Mucosa of gallbladder (tissue), 1 donor: ENCODE results near the gene RBBP8NL. TPM values are rescaled to one million over a fixed set of nuclear protein-coding genes. Genes with fewer than 3 reads are reported as not detected.
"Not testable (repeated sequence)": the region's sequence is repeated elsewhere in the genome, so short reads cannot be mapped to it uniquely, and the experiment has no call there.

ENCODE experiments used
- DNase-seq: peaks from one replicate; pipeline ENCODE4 v3.0.0-alpha.2; 2020; ENCODE audit warnings: low spot score
- total RNA-seq: library from RNA; stranded (reverse); gene quantifications from one replicate; pipeline ENCODE4 v1.2.1, GENCODE V29; 2021
- donor health status: DM: no; HTN: no; CAD: no.

RBBP8NL gene
- total RNA-seq, 1 donor from 2014 or later: 6.2 TPM

DNA sequence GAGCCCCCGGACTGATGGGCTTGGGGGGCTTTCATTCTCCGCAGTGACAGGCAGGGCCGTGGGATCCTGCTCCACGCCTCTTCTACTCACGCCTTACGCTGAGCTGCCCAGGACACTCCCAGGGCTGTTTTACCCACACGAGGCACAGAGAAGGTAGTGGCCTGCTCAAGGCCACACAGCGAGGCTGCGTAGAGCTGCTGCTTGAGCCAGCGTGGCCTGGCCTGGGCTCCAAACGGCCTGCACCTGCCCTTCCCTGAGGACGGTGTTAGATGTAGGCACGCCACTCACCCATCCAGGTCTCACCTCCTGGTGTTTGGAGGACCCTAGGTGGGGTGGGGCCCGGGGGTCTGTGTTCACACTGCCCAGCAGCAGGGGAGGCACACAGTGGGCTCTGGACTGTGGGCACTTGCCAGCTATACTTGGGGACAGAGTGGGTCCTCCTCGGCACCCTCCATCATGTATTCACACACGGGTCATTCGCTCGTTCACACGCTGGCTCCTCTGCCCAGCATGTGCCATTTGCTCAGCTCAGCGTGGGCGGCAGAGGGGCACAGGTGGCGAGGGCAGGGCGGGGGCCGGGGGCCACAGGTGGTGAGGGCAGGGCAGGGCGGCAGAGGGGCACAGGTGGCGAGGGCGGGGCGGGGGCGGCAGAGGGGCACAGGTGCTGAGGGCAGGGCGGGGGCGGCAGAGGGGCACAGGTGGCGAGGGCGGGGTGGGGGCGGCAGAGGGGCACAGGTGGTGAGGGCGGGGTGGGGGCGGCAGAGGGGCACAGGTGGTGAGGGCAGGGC, 18.4 kb upstream of the RBBP8NL start:
- no peak for DNase-seq

DNA sequence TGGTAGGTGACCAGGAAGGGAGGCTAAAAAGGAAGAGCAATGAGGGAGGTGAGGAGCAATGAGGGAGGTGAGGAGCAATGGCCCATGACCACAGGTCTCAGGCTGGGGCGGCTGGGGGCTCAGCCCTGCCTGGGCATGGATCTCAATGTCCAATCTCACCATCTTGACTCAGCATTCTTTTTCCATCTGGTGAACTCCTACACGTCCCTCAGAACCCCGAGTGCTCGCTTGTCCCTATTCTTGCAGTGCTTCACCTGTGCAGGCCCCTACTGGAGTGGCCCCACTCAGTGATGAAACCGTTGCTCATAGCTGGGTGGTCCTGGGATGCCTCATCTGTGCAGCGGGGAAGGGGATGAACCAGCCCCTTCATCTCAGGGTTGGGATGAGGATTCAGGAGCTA, 16.9 kb upstream of the RBBP8NL start:
- DNase-seq: no peak

DNA sequence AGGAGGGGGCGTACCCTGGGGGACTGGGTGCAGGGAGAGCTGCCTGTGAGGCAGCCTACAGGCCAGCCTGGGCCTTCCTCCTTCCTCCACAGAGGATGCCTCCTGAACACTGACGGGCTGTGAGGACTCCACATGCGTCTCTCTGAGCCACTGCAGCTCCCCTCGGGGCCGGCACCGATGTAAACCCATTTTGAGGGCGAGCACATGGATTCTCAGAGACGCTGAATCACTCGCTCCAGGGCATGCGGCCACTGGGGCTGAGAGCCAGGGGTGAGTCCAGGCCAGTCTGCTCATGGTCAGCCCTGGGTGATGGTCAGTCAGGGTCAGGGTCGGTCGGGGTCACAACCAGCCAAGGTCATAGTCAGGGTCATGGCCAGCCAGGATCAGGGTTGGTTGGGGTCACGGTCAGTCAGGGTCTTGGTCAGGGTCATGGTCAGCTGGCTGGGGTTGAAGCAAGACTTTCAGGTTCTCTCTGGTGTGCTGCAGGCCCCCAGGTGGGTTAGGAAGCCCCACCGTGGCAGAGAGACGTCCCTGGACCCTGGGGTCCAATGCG, 14.7 kb upstream of the RBBP8NL start:
- no peak for DNase-seq

DNA sequence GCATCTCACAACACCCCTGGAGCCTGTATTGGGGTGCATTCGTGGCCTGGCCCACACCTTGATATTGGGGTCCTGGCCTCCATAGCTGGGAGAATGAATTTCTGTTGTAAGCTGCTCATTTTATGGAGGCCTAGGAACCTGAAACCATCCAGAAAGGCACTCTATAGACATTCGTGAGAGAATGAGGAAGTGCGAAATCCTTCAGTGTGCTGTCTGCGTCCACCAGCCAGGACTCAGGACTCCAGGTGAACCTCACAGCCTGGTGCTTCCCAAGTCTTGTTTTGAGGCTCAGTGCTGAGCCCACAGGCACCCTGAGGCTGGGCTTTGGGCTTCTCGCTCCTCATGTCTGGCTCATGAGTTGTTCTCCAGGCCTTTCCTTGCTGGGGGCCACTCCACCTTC, 11.9 kb upstream of the RBBP8NL start:
- no peak for DNase-seq

DNA sequence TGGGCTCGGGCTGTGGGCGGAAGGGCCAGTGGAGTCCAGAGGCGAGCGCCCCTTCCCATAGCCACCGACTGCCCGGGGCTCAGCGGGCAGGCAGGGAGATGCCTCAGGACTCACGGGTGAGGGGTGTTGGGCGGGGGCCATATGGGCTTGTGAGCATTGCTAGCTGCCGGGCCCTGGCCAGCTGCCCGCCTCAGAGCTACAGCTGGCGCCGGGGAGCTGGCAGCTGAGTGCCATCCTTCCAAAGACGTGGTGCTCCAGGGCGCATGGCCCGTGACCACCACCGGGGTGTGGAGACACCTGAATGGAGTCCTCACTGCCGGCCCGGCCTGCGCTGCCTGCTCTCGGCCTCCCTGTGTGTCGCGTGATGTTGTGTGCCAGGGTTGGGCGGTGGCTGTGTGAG, 10.6 kb upstream of the RBBP8NL start:
- DNase-seq: peak; percentile 29

DNA sequence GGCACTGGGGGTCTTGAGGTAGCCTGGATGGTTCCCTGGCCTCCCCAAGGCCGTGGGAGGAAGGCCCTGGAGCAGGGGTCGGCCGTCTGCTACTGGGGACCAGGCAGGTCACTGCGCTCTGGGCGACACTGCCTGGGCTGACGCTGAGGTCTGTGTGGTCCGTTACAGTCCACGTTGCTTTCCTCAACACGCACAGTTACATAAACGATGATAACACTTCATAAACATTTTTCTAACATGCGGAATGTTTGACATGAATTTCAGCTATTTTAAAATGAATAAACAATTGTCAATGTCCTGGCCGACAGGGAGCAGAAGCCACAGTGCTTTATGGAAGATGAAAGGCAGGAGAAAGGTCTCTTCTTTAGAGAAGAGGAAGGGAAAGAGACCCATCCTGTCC, 10.2 kb upstream of the RBBP8NL start:
- no peak for DNase-seq

DNA sequence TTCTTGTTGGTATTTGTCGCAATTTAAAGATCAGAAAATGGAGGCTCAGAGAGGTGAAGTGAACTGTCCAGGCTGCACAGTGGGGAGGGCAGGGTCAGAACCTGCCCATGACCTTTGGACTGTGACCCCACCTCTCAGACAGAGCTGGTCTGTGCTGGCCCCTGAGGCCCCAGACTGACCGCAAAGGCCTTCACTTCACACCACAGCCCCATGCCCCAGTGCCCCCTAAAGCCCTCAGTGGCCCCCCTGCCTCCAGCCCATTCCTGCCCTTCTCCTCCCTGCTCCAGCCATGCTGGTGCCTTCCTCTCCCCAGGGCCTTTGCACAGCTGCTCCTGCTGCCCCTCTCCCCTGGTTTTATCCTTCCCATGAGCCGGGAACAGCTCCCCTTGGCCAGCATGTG, 9.4 kb upstream of the RBBP8NL start:
- no peak for DNase-seq

DNA sequence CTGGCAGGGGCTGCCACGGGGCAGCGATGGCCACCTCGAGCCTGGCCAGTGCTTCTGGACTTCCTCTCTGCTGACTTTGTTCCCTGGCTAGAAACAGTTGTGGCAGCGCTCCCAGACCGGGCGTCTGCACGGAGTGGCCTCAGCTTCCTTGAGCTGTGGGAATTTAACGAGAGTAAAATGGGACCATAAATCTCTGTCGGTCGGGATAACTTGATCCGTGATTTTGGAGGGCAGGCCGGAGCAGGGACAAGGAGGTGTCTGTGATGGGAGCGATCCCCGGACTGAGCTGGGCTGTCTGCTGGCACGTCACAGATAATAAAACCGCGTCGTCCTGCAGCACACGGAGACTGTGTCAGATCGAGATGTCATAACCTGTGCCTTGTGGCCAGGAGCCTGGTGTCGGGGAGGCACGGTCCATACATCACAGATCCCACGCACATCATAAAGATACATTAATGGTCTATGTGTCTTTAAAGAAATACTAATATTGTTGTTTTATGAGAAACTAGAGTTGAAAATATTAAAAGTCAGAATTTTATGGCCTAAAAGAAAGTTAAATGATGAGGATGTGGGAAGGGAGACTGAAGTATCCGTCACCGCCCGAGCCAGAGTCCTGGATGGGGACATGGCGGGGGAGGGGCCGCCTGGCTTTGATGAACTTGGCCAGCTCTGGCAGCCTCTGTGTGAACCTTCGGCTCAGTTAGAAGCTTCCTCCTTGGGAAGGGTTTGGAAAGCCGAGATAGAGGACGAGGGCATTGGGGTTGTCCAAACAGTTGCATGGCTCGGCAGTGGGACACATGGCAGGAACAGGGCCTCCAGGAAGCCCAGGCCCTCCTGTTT, 6.5 kb upstream of the RBBP8NL start:
- DNase-seq: no peak

DNA sequence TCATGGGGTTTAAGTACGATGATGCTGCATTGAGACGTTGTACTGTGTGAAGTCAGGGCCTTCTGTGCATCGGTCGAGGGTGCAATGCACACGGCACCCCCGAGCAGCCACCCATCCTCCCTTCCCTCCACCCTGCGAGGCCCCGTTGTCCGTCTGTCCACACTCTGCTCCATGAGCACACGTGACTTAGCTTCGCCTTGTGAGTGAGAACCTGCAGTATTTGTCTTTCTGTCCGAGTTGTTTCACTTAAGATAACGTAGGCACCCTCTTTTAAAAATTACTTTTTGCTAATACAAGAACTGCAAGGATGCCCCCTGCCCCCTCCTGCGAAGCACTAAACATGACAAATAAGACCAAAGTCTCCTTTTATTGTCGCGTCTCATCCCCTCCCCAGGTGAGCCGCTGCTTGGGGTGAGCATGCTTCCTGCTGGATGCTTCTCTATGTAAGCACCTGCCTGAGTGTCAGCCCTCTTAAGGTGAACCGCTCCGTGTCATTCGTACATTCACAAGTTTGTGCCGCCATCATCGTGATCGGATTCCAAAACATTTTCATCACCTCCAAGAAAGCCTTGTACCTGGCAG, 3.6 kb upstream of the RBBP8NL start:
- no peak for DNase-seq

DNA sequence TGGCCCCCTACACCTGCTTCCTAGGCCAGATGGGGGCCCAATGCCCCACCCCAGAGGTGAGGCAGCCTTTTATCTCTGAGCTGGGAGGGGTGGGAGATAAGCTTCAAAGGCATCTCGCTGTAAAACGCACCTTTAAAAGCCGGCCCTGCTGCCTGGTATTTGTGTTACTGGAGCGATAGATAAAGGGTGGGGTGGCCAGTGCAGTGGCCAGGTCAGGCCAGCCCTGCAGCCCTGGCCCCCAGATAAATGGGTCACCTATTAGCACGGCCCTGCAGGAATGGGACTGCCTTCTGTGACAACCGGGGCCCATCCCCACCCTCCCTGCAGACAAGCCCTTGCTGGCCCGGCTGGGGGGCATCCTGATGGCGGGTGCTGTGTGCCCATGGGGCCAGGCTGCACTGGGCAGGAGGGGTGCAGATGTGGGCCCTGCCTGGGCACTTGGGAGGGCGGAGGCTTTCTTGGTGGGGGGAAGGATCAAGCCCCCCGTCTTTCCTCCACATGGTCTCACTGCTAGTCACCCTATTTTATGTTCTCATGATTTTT, 3.0 kb upstream of the RBBP8NL start:
- no peak for DNase-seq

DNA sequence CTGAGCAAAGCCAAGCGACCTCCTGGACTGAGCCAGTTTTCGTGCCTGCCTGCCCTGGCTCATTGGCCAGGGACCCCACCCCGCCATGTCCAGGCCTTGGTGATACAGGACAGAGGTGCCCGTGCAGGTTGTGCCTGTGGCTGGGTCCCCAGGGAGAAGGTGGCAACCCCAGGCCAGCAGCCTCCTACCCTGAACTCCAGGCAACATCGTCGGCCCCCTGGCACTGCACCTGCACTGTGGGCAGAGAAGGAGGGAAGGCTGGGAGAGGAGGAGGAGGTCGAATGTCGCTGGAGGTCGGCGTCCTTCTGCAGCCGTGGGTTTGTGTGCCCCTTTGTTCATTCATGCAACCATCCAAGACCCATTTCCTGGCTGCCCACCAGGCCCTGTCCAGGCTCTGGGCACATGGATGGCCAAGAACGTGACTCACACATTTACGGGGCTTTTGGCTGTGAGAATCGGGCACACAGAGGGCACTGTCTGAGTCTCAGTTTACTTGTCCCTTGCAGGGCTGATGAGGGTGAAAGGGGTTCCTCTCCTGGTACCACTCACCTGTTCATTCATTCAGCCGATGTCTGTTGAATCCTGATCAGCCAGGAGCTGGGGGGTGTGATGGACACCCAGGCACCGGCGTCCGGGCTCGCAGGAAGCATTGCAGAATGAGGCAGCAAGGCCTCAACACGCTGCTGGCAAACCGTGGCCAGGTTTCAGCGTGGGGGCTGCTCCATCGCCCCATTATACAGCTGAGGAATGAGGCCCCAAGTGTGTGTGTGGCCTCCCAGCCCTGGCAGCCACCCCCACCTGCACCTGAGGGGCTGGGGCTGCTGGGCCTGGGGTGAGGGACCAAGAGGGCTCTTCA, 2.3 kb upstream of the RBBP8NL start:
- DNase-seq: no peak

DNA sequence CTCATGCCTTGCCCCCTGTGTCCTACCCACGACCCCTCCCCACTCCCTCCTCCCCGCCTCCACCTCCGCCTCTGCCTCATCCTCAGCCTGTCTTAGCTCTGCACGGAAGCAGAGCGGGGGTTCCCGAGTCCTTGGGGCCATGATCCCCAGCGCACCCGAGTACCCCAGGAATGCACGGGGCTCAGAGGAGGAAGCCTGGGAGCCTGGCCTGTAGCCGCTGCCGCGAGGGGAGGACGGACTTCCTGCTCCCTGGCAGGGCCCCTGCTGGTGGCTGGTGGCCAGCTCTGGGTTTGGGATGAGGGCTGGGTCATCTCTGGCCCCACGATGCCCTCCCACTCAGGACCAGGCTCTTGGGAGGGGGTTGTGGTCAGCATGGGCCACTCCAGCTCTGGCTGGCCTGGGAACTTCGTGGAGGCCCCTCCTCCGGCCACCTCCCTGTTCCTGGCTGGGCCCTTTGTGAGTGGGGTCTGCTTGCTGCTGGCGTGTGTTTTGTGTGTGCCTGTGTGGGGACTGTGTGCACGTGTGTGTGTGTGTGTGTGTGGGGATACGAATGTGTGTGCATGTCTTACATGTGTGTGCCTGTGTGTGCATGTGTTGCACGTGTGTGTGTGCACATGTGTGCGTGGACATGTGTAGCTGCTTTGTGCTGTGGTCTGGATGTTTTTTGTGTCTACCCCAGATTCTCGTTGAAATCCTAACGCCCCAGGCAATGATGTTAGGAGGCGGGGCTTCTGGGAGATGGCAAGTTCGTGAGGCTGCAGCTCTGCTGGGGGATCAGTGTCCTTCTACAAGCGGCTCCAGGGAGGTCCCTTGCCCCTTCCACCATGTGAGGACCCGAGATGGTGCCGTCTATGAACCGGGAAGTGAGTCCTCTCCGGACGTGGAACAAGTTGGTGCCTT, 1.3 kb upstream of the RBBP8NL start:
- DNase-seq: no peak

DNA sequence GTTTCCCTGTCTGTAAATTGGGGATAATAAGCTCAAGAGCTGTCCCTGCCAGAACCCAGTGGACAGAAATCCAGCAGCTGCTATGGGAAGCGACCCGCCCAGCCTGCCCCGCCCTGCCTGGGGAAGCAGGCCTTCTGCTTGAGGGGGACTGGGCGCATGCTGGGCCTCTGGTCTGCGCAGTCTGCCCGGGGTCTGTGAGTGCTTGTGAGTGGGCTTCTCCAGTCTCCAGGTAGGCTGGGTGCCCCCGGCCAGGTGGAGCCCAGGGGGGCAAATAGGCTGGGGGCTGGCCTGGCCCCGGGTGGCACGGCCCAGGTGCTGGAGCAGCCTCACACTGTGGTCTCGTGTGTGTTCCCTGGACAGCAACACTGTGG, 648 bp upstream of the RBBP8NL start:
- no peak for DNase-seq

DNA sequence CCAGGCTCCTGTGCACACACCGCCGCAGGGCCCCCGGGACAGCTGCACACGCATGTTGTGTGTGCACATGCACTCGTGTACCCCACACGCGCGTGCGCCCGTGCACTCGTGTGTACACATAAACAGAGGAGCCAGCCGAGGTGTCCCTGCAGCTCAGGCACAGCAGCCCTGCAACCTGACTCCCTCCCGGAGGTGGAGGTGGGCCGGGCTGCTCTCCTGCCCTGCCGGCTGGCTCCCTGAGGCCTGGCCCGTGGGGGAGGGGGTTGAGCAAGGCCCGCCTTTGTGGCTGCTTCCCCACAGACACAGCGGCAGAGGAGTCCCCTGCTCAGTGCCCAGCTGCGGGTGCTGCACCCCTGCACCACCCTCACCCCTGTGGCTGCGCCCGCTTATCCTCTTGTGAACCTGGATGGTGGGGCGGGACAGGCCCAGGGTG, 624 bp downstream of the RBBP8NL start:
- no peak for DNase-seq

DNA sequence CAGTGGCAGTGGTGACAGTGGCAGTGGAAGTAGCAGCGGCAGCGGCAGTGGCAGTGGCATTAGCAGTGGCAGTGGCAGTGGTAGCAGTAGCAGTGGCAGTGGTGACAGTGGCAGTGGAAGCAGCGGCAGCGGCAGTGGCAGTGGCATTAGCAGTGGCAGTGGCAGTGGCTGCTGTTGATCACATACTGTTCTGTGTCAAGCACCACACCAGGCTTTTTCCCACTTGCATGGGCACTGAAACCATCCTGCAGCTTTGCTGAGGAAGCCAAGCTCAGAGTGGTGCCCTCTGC, 1.3 kb downstream of the RBBP8NL start:
- not testable (repeated sequence) for DNase-seq

DNA sequence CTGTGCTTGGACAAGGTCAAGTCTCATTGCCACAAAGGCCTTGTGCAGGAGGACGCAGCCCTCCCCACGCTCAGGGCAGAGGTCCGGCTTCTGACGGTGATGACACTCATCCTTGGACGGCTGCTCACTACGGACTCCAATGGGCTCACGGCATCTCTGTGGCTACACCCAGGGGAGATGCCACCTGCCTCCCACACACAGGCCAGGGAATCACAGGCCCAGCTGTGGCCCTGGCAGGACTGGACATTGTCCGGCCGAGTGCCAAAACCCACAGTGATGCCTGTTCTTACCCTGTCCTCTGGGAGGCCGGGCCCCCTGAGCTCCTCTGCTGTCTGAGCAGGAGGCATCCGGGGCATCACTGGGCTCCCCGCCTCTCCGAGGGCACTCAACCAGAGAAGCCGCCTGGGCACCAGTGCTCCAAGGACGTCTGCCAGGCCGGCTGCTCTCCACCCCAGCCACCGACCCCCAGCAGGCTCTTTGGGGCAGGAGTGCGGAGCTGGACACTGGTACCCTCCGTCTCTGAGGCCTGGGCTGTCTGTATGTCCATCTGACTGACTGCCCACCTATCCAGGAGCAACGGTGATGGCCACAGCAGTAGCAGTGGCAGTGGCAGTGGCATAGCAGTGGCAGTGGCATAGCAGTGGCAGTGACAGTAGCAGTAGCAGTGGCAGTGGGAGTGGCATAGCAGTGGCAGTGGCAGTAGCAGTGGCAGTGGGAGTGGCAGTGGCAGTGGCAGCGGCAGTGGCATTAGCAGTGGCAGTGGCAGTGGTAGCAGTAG, 1.9 kb downstream of the RBBP8NL start:
- DNase-seq: no peak

DNA sequence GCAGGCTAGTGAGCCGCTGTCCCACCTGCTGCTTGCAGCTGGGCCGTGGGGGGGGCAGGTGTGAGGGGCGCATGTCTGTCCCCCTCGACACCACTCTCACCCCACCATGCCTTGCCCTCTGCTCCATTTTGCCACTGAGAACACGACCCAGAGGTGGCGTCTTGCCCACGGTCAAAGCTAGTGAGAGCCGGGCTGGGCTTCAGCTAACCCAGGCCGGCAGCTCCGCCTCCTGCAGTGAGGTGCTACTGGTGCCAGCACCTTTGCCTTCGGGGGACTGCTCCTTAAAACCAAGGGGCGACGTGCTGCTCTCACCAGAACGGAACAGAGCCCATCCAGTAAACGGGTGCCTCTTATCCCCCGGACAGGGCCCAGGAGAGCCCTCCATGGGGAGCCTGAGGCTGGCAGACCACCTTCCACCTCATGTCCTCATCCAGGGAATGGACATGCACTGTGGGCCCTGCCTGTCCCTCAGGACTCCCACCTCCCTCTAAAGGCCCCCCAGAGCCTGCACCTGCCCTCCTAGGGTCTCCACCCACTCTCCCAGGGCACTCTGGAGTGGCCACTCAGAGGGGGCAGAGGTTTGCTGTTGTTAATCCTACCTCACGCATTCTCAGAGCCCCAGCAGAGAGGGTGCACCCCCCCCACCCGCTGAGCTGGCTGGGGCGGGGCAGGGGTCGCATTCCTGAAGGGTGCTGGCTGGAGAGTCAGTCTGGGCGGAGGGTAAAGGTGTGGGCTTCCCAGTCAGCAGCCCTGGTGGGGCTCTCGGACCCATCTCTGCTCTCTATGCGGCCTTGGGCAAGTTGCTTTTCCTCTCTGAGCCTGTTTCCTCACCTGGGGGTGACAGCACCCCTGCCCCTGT, 2.9 kb downstream of the RBBP8NL start:
- no peak for DNase-seq

DNA sequence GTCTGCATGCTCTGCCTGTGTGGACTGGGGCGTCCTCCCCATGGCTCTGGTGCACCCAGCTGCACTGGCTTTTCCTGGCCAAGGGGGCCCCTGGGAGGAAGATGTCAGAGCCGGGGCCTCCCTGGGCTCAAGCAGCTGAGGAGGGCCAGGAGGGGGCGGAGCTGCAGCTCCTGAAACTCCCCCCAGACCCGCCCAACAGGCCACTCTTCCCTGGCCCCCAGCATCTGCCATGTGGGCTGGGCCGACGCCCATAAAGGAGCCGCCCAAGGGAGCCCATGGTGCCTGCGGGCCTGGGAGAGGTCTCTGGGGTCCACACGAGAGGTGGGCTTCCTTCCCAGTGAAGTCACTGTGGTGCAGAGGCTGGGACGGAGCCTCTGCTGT, 4.0 kb downstream of the RBBP8NL start:
- DNase-seq: no peak
